Activated naive CD8-positive, alpha-beta T cell treated with anti-CD3 and anti-CD28 coated beads, Interleukin-2, amount 50 U/mL, for 24 hours (primary cell): ENCODE results near the gene L1CAM.
A peak's percentile ranks its signal among the peaks of the same experiment; 100 is the strongest.

ENCODE experiments used
- ATAC-seq: fragments of 150-1000 bp; cut with Tn5 transposase; one replicate; pipeline ENCODE4 v1.10.0; 2021
- DNase-seq: peaks from one replicate; pipeline ENCODE4 v3.0.0; 2021
- H3K27ac Mint-ChIP-seq: one replicate; pipeline ENCODE4 v1.8.0; 2021; ENCODE audit warnings: mild to moderate bottlenecking, mixed read lengths
- H3K27me3 Mint-ChIP-seq: one replicate; pipeline ENCODE4 v1.8.0; 2021; ENCODE audit warnings: mixed read lengths
- H3K36me3 Mint-ChIP-seq: one replicate; pipeline ENCODE4 v1.8.0; 2021; ENCODE audit warnings: low read depth, mixed read lengths
- H3K4me1 Mint-ChIP-seq: one replicate; pipeline ENCODE4 v1.8.0; 2021; ENCODE audit warnings: mixed read lengths
- H3K4me3 Mint-ChIP-seq: one replicate; pipeline ENCODE4 v1.8.0; 2021; ENCODE audit warnings: mild to moderate bottlenecking, moderate library complexity, mixed read lengths
- H3K9me3 Mint-ChIP-seq: one replicate; pipeline ENCODE4 v1.8.0; 2021; ENCODE audit warnings: mixed read lengths

The L1CAM gene

GRCh38 chrX:153900831-153901752, 15.1 kb upstream of the L1CAM start:
- H3K36me3 Mint-ChIP-seq, result no peaks in the 10 kb centered on the region
- H3K4me3 Mint-ChIP-seq, result peak overlapping the region; percentile 45
- no peaks in the 10 kb centered on the region for H3K27me3 Mint-ChIP-seq
- DNase-seq, result peak; percentile 55
- H3K4me1 Mint-ChIP-seq, result peaks cover 32% of the 10 kb centered on the region
- no peaks in the 10 kb centered on the region for H3K9me3 Mint-ChIP-seq
- H3K27ac Mint-ChIP-seq, result peak overlapping the region; percentile 27
- ATAC-seq, result peak; percentile 78

- Mint-ChIP-seq H3K27me3 (no peaks in the 10 kb centered on the region), H3K4me3 (no peak overlapping the region), H3K36me3 (no peaks in the 10 kb centered on the region), H3K9me3 (no peaks in the 10 kb centered on the region), H3K4me1 (peaks cover 18% of the 10 kb centered on the region), H3K27ac (no peak overlapping the region)
- DNase-seq (no peak), ATAC-seq (no peak)
Observed at GRCh38 chrX:153897899-153898298, 11.9 kb upstream of the L1CAM start.

GRCh38 chrX:153889123-153889522, 3.1 kb upstream of the L1CAM start:
- H3K9me3 Mint-ChIP-seq, result no peaks in the 10 kb centered on the region
- no peak overlapping the region for H3K4me3 Mint-ChIP-seq
- H3K27ac Mint-ChIP-seq, result no peak overlapping the region
- no peaks in the 10 kb centered on the region for H3K36me3 Mint-ChIP-seq
- DNase-seq (no peak), ATAC-seq (no peak)
- H3K4me1 Mint-ChIP-seq, result no peaks in the 10 kb centered on the region
- H3K27me3 Mint-ChIP-seq, result peaks cover 22% of the 10 kb centered on the region

- ATAC-seq, result peak; percentile 57
Observed at GRCh38 chrX:153888344-153888743, 2.4 kb upstream of the L1CAM start.

DNA sequence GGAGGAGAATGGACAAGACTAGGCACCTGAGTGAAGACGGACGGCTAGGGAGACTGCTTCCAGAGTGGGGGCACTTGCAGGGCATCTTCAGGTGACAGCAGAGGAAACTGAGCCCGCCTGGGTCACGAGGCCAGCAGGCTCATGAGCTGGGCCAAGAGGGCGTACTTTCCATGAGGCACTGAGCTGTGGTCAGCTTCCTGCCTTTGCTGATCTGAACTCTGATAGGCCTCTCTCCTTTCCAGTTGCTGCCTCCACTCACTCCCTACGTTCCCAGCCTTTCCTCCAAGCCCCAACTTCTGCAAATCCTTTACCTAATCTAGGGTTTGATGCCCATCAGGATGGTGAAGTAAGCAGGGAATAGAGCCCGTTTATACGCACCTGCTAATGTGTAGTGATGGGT, 1.4 kb upstream of the L1CAM start:
- ATAC-seq, result no peak
- DNase-seq, result no peak
- Mint-ChIP-seq H3K27me3 (peaks cover 25% of the 10 kb centered on the region), H3K4me1 (no peaks in the 10 kb centered on the region), H3K4me3 (no peak overlapping the region), H3K9me3 (no peaks in the 10 kb centered on the region), H3K36me3 (no peaks in the 10 kb centered on the region), H3K27ac (no peak overlapping the region)

More at GRCh38 chrX:153888344-153888743, 2.4 kb upstream of the L1CAM start:
- Mint-ChIP-seq H3K9me3 (no peaks in the 10 kb centered on the region), H3K4me3 (no peak overlapping the region), H3K27ac (no peak overlapping the region), H3K36me3 (no peaks in the 10 kb centered on the region), H3K27me3 (peaks cover 22% of the 10 kb centered on the region), H3K4me1 (no peaks in the 10 kb centered on the region)
- DNase-seq, result no peak

DNA sequence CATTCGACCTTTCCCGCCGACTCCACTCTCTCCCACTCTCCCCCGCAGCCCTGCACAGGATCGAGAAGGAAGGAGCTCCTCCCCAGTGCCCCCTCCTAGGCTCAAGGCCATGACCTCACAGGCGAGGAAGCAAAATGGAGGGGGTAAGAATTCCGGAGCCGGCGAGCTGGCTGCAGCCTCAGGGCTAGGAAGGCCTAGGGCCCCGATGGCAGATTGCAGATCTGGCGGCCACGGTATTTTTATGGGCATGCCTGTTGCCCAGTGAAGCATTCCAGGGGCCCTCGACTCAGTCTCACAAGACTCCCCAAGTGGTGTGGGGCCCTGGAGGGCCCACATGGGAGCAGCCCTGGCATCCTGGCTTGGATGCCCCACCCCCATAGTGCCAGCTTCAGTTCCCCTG, 942 bp upstream of the L1CAM start:
- H3K4me1 Mint-ChIP-seq, result no peaks in the 10 kb centered on the region
- ATAC-seq (no peak), DNase-seq (no peak)
- no peaks in the 10 kb centered on the region for H3K36me3 Mint-ChIP-seq
- H3K9me3 Mint-ChIP-seq, result no peaks in the 10 kb centered on the region
- no peak overlapping the region for H3K4me3 Mint-ChIP-seq
- H3K27me3 Mint-ChIP-seq, result peaks cover 27% of the 10 kb centered on the region
- H3K27ac Mint-ChIP-seq, result no peak overlapping the region

- peaks cover 32% of the 10 kb centered on the region for H3K27me3 Mint-ChIP-seq
Observed at GRCh38 chrX:153885208-153885787, 675 bp downstream of the L1CAM start.

GRCh38 chrX:153884590-153884989, 1.4 kb downstream of the L1CAM start:
- no peaks in the 10 kb centered on the region for H3K4me1 Mint-ChIP-seq
- DNase-seq, result no peak
- peak; percentile 51 for ATAC-seq
- no peak overlapping the region for H3K27ac Mint-ChIP-seq
- H3K27me3 Mint-ChIP-seq, result peaks cover 34% of the 10 kb centered on the region
- no peaks in the 10 kb centered on the region for H3K36me3 Mint-ChIP-seq
- H3K4me3 Mint-ChIP-seq, result no peak overlapping the region
- no peaks in the 10 kb centered on the region for H3K9me3 Mint-ChIP-seq

More at GRCh38 chrX:153885208-153885787, 675 bp downstream of the L1CAM start:
- H3K4me3 Mint-ChIP-seq, result no peak overlapping the region
- DNase-seq (no peak), ATAC-seq (no peak)
- H3K27ac Mint-ChIP-seq, result no peak overlapping the region
- no peaks in the 10 kb centered on the region for H3K4me1 Mint-ChIP-seq
- no peaks in the 10 kb centered on the region for H3K36me3 Mint-ChIP-seq
- H3K9me3 Mint-ChIP-seq, result no peaks in the 10 kb centered on the region

DNA sequence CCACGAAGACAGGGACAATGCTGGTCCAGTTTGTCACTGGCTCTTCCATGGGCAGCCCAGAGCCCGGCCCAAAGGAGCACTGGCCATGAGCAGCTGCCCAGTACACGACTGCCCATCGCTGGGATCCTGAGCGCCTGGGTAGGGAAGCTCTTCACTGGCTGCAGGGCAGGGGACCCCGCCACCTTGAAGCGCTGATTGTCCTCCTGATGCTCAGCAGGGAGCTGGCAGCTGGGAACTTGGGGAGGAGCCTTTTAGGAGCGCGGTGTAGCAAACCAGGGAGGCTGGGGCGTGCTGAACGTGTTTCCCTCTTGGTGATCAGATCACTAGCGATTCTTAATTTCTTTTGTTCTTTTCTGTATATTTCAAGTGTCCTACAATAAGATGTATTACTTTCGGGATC, 1.8 kb downstream of the L1CAM start:
- no peaks in the 10 kb centered on the region for H3K36me3 Mint-ChIP-seq
- H3K4me3 Mint-ChIP-seq, result no peak overlapping the region
- no peak overlapping the region for H3K27ac Mint-ChIP-seq
- peaks cover 34% of the 10 kb centered on the region for H3K27me3 Mint-ChIP-seq
- H3K9me3 Mint-ChIP-seq, result no peaks in the 10 kb centered on the region
- DNase-seq, result no peak
- ATAC-seq, result no peak
- H3K4me1 Mint-ChIP-seq, result peaks cover 3% of the 10 kb centered on the region

DNA sequence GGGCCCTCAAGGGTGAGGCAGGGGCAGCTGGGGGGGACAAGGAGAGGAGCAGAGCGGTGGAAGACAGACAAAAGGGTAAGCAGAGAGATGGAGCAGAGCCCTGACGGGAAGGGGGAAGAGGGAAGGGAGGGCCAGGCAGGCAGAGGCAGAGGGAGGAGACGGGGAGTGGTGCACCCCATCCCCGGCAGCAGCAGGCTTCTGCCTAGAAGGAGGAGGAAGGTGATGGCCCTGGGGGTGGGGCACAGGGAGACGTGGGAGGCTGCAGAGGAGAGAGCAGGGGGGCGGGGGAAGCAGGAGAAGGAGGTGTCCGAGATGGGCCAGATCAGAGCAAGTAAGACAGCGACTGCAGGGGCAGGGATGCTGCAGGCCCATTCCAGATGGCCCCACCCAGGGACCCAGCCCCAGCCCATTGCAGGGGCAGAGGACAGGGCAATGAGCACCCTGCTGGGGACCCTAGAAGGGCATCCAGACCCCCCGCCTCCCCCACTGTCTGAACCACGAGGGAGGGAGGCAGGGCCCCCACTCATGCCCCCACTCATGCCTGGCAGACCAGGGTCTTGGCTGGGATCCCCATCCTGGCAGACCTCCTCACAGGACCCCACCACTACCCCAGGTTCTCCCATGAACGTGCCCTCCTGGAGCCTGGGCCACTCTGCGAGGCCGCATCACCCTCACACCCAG, 2.7 kb downstream of the L1CAM start:
- no peak overlapping the region for H3K27ac Mint-ChIP-seq
- H3K9me3 Mint-ChIP-seq, result no peaks in the 10 kb centered on the region
- DNase-seq (no peak), ATAC-seq (no peak)
- H3K4me1 Mint-ChIP-seq, result peaks cover 9% of the 10 kb centered on the region
- peaks cover 35% of the 10 kb centered on the region for H3K27me3 Mint-ChIP-seq
- H3K4me3 Mint-ChIP-seq, result no peak overlapping the region
- H3K36me3 Mint-ChIP-seq, result no peaks in the 10 kb centered on the region

GRCh38 chrX:153882557-153882956, 3.4 kb downstream of the L1CAM start:
- no peaks in the 10 kb centered on the region for H3K36me3 Mint-ChIP-seq
- no peak overlapping the region for H3K27ac Mint-ChIP-seq
- H3K4me1 Mint-ChIP-seq, result peaks cover 15% of the 10 kb centered on the region
- peaks cover 35% of the 10 kb centered on the region for H3K27me3 Mint-ChIP-seq
- ATAC-seq (no peak), DNase-seq (no peak)
- no peak overlapping the region for H3K4me3 Mint-ChIP-seq
- no peaks in the 10 kb centered on the region for H3K9me3 Mint-ChIP-seq

DNA sequence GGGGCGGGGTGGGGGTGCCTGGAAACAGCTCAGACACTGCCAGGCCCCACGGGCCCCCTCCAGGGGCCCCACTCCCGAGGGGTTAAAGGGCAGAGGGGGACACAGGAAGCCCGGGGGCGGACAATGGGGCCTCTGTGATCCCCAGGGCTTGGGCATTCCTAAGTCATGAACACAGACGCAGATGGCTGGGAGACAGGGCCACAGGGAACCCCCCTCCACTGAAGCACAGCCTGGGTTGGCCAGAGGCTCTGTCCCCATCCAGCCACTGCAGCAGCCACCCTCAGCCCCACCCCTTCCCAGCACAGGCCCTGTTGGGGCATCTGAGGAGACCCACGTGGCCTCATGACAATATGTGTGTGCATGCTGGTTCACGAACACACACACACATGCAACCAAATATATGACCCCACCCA, 3.9 kb downstream of the L1CAM start:
- Mint-ChIP-seq H3K4me3 (no peak overlapping the region), H3K36me3 (no peaks in the 10 kb centered on the region), H3K4me1 (peaks cover 15% of the 10 kb centered on the region), H3K27ac (no peak overlapping the region), H3K9me3 (no peaks in the 10 kb centered on the region), H3K27me3 (peaks cover 31% of the 10 kb centered on the region)
- ATAC-seq (no peak), DNase-seq (no peak)

- no peaks in the 10 kb centered on the region for H3K9me3 Mint-ChIP-seq
- DNase-seq (no peak), ATAC-seq (no peak)
- no peak overlapping the region for H3K4me3 Mint-ChIP-seq
- H3K36me3 Mint-ChIP-seq, result no peaks in the 10 kb centered on the region
- no peak overlapping the region for H3K27ac Mint-ChIP-seq
- H3K4me1 Mint-ChIP-seq, result peaks cover 15% of the 10 kb centered on the region
- H3K27me3 Mint-ChIP-seq, result peaks cover 34% of the 10 kb centered on the region
Observed at GRCh38 chrX:153881281-153881680, 4.7 kb downstream of the L1CAM start.

- no peak overlapping the region for H3K4me3 Mint-ChIP-seq
- no peak overlapping the region for H3K27ac Mint-ChIP-seq
- peaks cover 15% of the 10 kb centered on the region for H3K4me1 Mint-ChIP-seq
- ATAC-seq (no peak), DNase-seq (no peak)
- H3K27me3 Mint-ChIP-seq, result peaks cover 37% of the 10 kb centered on the region
- no peaks in the 10 kb centered on the region for H3K36me3 Mint-ChIP-seq
- H3K9me3 Mint-ChIP-seq, result no peaks in the 10 kb centered on the region
Observed at GRCh38 chrX:153880440-153880815, 5.5 kb downstream of the L1CAM start.
